Activated T-cell treated with anti-CD3 and anti-CD28 coated beads, Interleukin-2, amount 50 U/mL, for 24 hours (primary cell): ENCODE data around the gene IL10RA.
"Not testable (repeated sequence)": the region's sequence is repeated elsewhere in the genome, so short reads cannot be mapped to it uniquely, and the experiment has no call there.

ENCODE experiments used
- DNase-seq: peaks from one replicate; pipeline ENCODE4 v3.0.0-alpha.2; 2020
- H3K27ac Mint-ChIP-seq: 2 replicates; pipeline ENCODE4 v1.8.0; 2020; ENCODE audit warnings: mild to moderate bottlenecking, mixed read lengths
- H3K27me3 Mint-ChIP-seq: 2 replicates; pipeline ENCODE4 v1.8.0; 2020; ENCODE audit warnings: mixed read lengths
- H3K36me3 Mint-ChIP-seq: 2 replicates; pipeline ENCODE4 v1.8.0; 2020; ENCODE audit warnings: low read depth, mixed read lengths
- H3K4me1 Mint-ChIP-seq: 2 replicates; pipeline ENCODE4 v1.8.0; 2020; ENCODE audit warnings: low read depth, mixed read lengths
- H3K4me3 Mint-ChIP-seq: 2 replicates; pipeline ENCODE4 v1.8.0; 2020; ENCODE audit warnings: mild to moderate bottlenecking, moderate library complexity, mixed read lengths
- H3K9me3 Mint-ChIP-seq: 2 replicates; pipeline ENCODE4 v1.8.0; 2020; ENCODE audit warnings: mixed read lengths

The IL10RA gene

DNA sequence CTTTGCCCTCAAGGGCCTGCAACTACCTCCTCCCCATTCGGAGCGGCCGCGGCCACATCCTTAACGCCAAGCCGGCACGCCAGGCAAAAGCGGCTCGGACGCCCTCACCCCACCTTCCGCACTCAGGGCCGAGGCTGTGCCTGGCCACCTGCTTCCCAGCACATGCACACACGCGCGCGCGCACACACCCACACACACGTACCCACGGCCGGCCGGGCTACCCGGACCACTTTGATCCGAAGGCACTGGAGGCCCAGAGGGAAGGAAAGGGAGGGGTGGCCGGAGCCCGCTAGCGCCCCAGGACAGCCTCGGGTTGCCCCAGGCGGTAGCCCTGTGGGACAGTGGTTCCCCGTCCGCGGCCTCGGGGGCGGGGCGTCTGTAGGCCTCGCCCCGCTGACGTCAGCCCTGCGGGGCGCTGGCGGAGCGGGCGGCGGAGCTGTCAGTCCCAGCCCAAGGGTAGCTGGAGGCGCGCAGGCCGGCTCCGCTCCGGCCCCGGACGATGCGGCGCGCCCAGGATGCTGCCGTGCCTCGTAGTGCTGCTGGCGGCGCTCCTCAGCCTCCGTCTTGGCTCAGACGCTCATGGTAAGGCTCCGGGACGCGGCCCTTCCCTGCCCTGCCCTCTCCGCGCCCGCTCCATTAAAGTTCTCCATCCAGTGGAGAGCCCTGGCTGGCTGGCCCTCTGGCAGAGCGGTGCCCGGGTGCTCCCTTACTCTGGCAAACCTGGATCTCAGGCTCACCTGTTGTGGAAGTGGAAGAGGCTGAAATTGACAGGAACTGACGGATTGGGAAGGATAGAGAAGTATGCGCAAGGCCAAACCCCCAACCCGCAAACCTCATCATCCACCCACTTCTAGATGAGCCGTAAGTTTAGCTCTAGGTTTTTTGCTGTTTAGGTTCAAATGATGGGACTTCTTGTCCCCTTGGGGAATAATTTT lies at the start of gene IL10RA:
IL10RA (plus strand) TSS at position 442 of the 935 bp plus-strand sequence; CDS start at position 516, 74 bp downstream.
- Mint-ChIP-seq H3K27me3 (no peaks in the 10 kb centered on the region), H3K27ac (peak within 1 kb of the TSS; percentile 98), H3K36me3 (peaks cover 66% of the 10 kb centered on the region), H3K4me1 (peaks cover 83% of the 10 kb centered on the region), H3K4me3 (peak within 1 kb of the TSS; percentile 94), H3K9me3 (no peaks in the 10 kb centered on the region)
- DNase-seq, result peak; percentile 93

DNA sequence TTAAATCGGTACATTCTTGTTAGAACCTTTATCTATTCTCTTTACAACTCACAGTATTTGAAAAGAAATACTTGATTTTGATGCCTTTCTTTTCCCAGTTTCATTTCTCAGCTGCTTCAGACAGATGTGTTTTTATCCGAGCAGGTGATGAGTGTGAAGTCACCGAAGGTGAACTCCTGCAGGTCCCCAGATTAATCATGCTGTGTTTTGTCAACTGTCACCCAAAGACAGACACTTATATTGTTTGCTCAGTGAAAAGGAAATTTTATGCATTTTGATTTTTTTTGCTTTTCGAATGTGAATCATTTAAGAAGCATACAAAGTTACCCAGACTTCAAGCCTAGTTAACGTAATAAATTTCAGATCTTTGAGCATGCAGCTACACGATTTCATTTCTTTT lies 49.2 kb upstream of the IL10RA start:
- Mint-ChIP-seq H3K4me1 (peaks cover 34% of the 10 kb centered on the region), H3K27me3 (no peaks in the 10 kb centered on the region), H3K36me3 (no peaks in the 10 kb centered on the region), H3K9me3 (no peaks in the 10 kb centered on the region), H3K27ac (no peak overlapping the region), H3K4me3 (no peak overlapping the region)
- no peak for DNase-seq

DNA sequence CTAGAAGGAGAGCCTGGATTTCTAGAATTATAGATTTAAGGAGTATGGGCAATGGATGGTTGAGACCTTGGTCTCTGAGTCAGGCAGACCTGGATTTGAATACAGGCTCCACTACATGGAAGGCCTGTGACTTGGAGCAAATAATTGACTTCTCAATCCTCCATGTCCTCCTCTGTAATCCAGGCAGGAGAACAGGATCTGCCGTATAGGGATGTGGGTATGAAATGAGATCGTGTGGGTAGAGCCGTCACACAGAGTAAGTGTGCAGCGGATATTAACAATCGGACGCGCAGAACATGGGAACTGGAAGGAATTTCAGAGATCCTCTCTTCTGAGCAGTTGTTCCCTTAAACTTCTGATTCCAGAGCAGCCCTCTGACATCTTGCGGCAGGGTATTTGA lies 45.5 kb upstream of the IL10RA start:
- Mint-ChIP-seq H3K36me3 (no peaks in the 10 kb centered on the region), H3K4me3 (no peak overlapping the region), H3K9me3 (no peaks in the 10 kb centered on the region), H3K27ac (no peak overlapping the region), H3K4me1 (peaks cover 25% of the 10 kb centered on the region), H3K27me3 (no peaks in the 10 kb centered on the region)
- DNase-seq, result no peak

DNA sequence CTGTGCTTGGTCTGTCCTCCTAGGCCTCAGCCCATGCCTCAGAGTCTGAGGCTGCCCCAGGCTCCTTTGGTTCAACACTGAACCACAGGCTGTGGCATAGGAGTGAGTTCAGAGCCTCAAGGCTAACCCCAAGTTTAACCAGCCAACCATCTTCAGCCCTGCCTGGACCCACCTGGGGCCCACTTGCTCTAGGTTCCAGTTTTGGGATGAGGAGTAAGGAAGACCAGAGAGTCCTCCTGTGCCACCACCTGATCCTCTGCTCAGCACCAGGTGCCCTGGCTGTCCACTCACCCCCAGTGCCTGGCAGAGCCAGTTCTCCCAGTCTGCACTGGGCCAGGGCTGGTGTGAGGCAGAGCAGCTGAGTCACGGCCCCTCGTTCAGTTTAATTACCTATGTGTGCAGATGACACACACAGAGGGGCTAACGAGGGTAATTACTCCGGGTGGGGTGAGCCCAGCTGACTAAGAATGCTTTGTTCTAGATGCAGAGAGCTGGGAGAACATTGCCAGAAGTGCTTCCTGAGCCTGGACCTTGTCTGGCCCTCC lies 45.0 kb upstream of the IL10RA start:
- Mint-ChIP-seq H3K27me3 (no peaks in the 10 kb centered on the region), H3K4me1 (peaks cover 28% of the 10 kb centered on the region), H3K27ac (no peak overlapping the region)

DNA sequence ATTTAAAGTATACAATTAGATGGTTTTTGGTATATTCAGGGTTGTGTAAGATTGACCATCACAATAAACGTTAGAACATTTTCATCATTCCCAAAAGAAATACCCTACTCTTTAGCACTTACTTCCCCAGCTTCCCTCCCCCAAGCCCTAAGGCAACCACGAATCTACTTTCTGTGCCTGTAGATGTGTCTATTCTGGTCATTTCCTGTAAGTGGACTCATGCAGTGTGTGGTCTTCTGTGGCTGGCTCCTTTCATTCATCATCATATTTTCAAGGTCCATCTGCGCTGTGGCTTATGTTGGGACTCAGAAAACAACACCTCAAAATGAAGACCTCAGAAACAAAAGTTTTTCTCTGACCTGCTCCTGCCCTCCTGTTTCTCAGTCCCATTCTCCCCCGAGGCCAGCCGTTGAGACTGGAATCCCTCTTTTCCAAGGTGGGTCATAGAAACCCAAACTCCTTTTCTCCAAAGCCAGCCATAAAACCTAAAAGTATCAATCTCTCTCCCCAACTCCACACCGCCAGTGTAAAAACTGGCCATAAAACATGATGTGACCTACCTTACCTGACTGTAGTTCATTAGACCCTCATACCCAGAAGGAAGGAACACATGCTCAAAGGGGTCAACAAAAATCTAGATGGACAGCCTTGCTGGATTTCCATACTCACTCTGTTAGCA lies 44.1 kb upstream of the IL10RA start:
- H3K27me3 Mint-ChIP-seq, result no peaks in the 10 kb centered on the region
- no peak overlapping the region for H3K4me3 Mint-ChIP-seq
- no peaks in the 10 kb centered on the region for H3K36me3 Mint-ChIP-seq
- H3K27ac Mint-ChIP-seq, result no peak overlapping the region
- DNase-seq, result no peak
- no peaks in the 10 kb centered on the region for H3K9me3 Mint-ChIP-seq
- peaks cover 34% of the 10 kb centered on the region for H3K4me1 Mint-ChIP-seq

More for the DNA sequence above, 45.0 kb upstream of the IL10RA start:
- no peak overlapping the region for H3K4me3 Mint-ChIP-seq
- no peaks in the 10 kb centered on the region for H3K36me3 Mint-ChIP-seq
- no peak for DNase-seq
- no peaks in the 10 kb centered on the region for H3K9me3 Mint-ChIP-seq

DNA sequence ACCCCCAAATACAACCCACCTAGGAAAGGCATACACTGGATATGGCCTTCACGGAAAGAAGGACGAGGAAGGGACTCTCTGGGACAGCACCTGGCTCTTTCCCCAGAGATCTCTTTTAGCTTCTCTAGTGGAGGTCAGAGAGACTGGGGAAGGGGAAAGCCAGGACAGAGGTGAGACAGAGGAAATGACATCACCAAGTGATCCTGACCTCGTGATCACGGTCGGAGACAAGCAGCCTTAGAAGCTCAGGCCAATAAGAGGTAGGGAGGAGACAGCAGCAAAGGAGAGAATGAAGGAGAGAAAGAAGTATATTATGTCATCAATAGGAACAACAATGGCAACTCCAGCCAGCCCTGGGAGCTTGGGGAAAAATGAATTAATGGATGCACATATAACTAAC lies 41.6 kb upstream of the IL10RA start:
- Mint-ChIP-seq H3K4me3 (no peak overlapping the region), H3K4me1 (peaks cover 55% of the 10 kb centered on the region), H3K36me3 (no peaks in the 10 kb centered on the region), H3K27me3 (no peaks in the 10 kb centered on the region), H3K27ac (peak overlapping the region; percentile 6), H3K9me3 (no peaks in the 10 kb centered on the region)
- no peak for DNase-seq

DNA sequence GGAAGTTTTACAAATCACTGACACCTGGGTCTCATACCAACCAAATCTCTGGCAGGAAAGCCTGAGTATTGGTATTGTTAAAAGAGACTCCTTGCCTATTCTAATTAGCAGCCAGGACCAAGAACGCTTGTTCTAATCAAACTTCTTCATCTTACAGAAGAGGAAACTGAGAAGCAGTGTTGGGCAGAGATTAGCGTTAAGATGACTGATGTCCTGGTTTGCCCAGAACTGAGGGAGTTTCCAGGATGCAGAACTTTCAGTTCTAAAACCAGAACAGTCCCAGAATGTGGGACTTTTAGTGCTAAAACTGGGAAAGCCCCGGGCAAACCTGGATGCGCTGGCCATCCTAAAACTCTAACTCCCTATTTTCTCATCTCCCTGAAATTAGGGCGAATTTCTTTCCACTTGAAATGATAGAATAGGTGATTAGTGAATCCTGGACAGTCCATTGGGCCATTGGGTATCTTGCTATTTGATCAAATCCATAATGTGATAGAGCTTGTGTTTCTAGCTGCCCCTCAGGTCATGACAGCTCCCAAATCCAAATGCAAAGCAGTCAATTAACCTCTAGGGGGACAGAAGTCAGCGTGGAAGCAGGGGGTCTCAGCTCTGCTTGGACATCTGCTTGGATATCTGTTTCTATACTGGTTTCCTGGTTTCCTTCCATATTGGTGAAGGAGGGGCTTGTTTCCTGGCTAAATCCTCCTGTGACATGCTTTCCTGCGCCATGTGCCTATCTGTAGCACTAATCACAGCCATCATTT lies 41.0 kb upstream of the IL10RA start:
- peak overlapping the region; percentile 45 for H3K27ac Mint-ChIP-seq
- H3K4me1 Mint-ChIP-seq, result peaks cover 62% of the 10 kb centered on the region
- no peak for DNase-seq
- no peak overlapping the region for H3K4me3 Mint-ChIP-seq
- no peaks in the 10 kb centered on the region for H3K9me3 Mint-ChIP-seq
- no peaks in the 10 kb centered on the region for H3K36me3 Mint-ChIP-seq
- H3K27me3 Mint-ChIP-seq, result no peaks in the 10 kb centered on the region

DNA sequence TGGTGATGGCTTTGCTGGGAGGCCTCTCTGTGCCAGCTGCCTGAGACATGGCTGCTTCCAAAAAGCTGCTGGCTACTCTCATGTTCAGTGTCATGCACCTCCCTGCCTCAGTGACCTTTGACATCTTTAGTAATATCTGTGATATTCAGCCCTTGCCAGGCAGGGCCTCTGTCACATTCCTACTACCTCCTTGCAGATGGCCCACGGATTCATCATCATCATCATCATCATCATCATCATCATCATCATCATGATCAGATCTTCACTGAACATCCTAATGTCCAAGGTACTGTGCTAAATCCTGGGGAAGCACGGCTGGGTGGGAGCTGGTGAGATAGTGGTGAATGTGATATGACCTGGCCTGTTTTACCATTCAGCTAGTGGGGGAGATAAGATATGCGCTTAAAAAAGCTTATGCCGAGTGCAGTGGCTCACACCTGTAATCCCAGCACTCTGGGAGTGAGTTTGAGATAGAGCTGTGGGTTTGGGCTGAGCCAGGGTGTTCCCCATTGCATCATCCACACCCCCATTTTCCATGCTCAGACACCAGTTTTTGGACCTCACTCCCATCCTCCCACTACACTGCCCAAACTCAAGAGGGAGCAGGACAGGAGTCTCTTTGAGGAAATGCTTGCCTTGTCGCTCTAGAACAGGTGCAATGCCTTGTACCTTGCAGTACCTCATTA lies 39.9 kb upstream of the IL10RA start:
- peaks cover 73% of the 10 kb centered on the region for H3K4me1 Mint-ChIP-seq
- H3K4me3 Mint-ChIP-seq, result no peak overlapping the region
- H3K27ac Mint-ChIP-seq, result peak overlapping the region; percentile 64
- no peaks in the 10 kb centered on the region for H3K27me3 Mint-ChIP-seq
- no peak for DNase-seq
- no peaks in the 10 kb centered on the region for H3K9me3 Mint-ChIP-seq
- no peaks in the 10 kb centered on the region for H3K36me3 Mint-ChIP-seq

DNA sequence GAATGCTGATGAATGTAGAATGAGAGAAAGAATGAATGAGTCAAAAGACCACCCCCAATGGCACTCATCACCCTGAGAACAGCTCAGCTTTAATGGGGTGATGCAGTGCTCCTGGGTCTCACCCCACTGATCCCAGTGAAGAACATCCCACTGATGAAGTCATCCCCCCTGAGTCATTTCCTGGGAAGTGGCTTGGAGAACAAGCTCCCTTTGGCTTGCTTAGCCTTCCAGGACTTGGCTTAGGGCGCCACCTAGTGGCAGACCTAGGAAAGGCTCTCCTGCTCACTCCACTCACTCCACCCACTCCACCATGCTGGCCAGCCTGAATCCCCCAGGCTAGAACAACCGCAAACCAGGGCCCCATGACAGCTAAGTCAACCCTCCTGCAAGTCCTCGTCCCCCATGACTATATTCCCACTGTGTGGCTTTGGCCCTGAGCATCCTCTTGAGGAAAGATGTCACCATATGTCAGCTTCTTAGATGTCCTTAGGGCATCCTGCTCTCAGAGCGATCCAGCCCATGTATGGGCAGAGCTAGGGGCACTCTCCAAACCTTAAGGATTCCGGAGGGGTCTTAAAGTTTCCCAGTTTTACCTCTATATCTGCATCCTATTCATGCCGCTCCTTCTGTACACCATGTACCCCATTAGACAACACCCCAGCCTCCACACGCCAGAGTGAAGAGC lies 39.2 kb upstream of the IL10RA start:
- H3K4me3 Mint-ChIP-seq, result no peak overlapping the region
- peak overlapping the region; percentile 64 for H3K27ac Mint-ChIP-seq

DNA sequence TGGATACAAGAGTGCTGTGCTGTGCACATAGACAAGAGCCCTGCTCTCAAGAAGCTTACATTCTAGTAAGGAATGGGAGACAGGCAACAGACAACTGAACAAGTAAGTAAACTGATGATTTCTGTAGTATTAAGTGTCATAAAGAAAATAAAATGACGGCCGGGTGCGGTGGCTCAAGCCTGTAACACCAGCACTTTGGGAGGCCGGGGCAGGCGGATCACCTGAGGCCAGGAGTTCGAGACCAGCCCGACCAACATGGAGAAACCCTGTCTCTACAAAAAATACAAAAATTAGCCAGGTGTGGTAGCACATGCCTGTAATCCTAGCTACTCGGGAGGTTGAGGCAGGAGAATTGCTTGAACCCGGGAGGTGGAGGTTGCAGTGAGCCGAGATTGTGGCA lies 38.4 kb upstream of the IL10RA start:
- H3K36me3 Mint-ChIP-seq, H3K4me3 Mint-ChIP-seq, H3K27ac Mint-ChIP-seq, H3K9me3 Mint-ChIP-seq, H3K27me3 Mint-ChIP-seq, DNase-seq: not testable (repeated sequence)
- peaks cover 85% of the 10 kb centered on the region for H3K4me1 Mint-ChIP-seq

More for the DNA sequence above, 39.2 kb upstream of the IL10RA start:
- Mint-ChIP-seq H3K9me3 (no peaks in the 10 kb centered on the region), H3K27me3 (no peaks in the 10 kb centered on the region), H3K36me3 (no peaks in the 10 kb centered on the region), H3K4me1 (peaks cover 79% of the 10 kb centered on the region)
- DNase-seq, result peak; percentile 91

DNA sequence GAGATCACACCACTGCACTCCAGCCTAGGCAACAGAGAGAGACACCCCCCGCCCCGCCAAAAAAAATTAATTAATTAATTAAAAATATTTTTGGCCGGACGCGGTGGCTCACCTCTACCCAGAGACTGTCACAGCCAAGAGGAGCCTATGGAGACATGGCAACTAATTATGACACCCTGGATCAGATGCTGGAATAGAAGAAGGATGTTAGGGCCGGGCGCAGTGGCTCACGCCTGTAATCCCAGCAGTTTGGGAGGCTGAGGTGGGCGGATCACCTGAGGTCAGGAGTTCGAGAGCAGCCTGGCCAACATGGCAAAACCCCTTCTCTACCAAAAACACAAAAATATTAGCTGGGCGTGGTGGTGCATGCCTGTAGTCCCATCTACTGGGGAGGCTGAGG lies 37.7 kb upstream of the IL10RA start:
- not testable (repeated sequence) for H3K27ac Mint-ChIP-seq

DNA sequence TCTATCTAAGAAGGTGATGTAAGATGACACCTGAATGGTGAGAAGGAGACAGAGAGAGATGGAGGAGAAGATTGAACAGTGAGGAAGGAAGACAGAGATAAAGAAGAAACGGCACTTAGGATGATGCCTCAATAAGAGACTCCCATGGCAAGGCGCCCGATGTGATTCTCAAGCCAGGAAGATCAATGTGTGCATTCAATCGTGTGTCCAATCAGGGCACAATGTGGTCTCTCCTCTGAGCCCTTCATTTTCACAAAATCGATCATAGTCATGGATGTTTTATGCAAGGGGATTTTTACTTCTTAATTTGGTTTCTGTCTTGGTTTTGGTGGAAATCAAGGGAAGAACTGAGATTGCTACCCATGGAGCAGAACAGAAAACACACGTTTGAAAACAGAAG lies 37.1 kb upstream of the IL10RA start:
- no peak for DNase-seq
- peaks cover 97% of the 10 kb centered on the region for H3K4me1 Mint-ChIP-seq
- H3K27me3 Mint-ChIP-seq, result no peaks in the 10 kb centered on the region
- H3K36me3 Mint-ChIP-seq, result no peaks in the 10 kb centered on the region
- no peak overlapping the region for H3K4me3 Mint-ChIP-seq
- peak overlapping the region; percentile 23 for H3K27ac Mint-ChIP-seq
- H3K9me3 Mint-ChIP-seq, result no peaks in the 10 kb centered on the region

More for the DNA sequence above, 37.7 kb upstream of the IL10RA start:
- H3K4me1 Mint-ChIP-seq, result peaks cover 92% of the 10 kb centered on the region
- H3K9me3 Mint-ChIP-seq, H3K4me3 Mint-ChIP-seq, DNase-seq, H3K36me3 Mint-ChIP-seq, H3K27me3 Mint-ChIP-seq: not testable (repeated sequence)

DNA sequence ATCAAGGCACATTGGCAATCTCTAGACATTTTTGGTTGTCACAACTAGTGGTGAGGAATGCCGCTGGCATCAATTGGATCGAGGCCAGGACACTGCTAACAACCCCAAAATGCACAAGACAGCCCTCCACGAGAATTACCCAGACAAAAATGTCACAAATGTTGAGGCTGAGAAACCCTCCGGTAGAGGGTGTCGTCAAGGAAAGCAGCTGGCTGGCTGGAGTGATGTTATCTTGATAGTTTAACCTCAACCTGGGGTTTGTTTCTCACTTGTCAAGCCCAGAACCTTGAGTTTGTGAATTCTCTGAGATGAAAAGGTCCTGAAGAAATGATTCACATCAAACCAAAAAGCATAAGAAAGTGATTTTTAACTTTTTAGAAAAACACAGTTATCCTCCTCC lies 35.9 kb upstream of the IL10RA start:
- H3K27me3 Mint-ChIP-seq, result no peaks in the 10 kb centered on the region
- DNase-seq, result no peak
- H3K27ac Mint-ChIP-seq, result peak overlapping the region; percentile 79
- H3K9me3 Mint-ChIP-seq, result no peaks in the 10 kb centered on the region
- H3K4me3 Mint-ChIP-seq, result peak overlapping the region; percentile 9
- no peaks in the 10 kb centered on the region for H3K36me3 Mint-ChIP-seq
- peaks cover 92% of the 10 kb centered on the region for H3K4me1 Mint-ChIP-seq
